Progenitor cell of endocrine pancreas (in vitro differentiated cells): ENCODE measurements around the gene CNIH2. TPM values are rescaled to one million over a fixed set of nuclear protein-coding genes. Genes with fewer than 3 reads are reported as not detected.
A peak's percentile ranks its signal among the peaks of the same experiment; 100 is the strongest.

Experiments used
- DNase-seq: peaks from one replicate; pipeline ENCODE4 v3.0.0; 2021; ENCODE audit warnings: low spot score; ENCODE audit not compliant: unreplicated experiment
- H3K27ac Mint-ChIP-seq: 2 replicates; pipeline ENCODE4 v1.8.0; 2021; ENCODE audit warnings: mild to moderate bottlenecking, moderate library complexity, mixed read lengths
- H3K27me3 Mint-ChIP-seq: 2 replicates; pipeline ENCODE4 v1.8.0; 2021; ENCODE audit warnings: mixed read lengths
- H3K36me3 Mint-ChIP-seq: 2 replicates; pipeline ENCODE4 v1.8.0; 2022; ENCODE audit warnings: mixed read lengths; ENCODE audit not compliant: insufficient read depth
- H3K4me1 Mint-ChIP-seq: 2 replicates; pipeline ENCODE4 v1.8.0; 2021; ENCODE audit warnings: low read depth, mixed read lengths
- H3K4me3 Mint-ChIP-seq: 2 replicates; pipeline ENCODE4 v1.8.0; 2021; ENCODE audit warnings: low read depth, mild to moderate bottlenecking, moderate library complexity, mixed read lengths
- H3K9me3 Mint-ChIP-seq: 2 replicates; pipeline ENCODE4 v1.8.0; 2021; ENCODE audit warnings: low read depth, mixed read lengths
- CTCF ChIP-seq: fragments of 200-600 bp; sonication (generic); IDR thresholded peaks from one replicate; pipeline ENCODE4 v1.5.0; 2021; ENCODE audit warnings: antibody characterized with exemption, mild to moderate bottlenecking; ENCODE audit not compliant: unreplicated experiment
- total RNA-seq: library from RNA; stranded (reverse); gene quantifications from 2 replicates; pipeline ENCODE4 v1.2.1, GENCODE V29; 2021

The CNIH2 gene
- total RNA-seq, 1 donor from 2014 or later = 21.3 TPM

DNA sequence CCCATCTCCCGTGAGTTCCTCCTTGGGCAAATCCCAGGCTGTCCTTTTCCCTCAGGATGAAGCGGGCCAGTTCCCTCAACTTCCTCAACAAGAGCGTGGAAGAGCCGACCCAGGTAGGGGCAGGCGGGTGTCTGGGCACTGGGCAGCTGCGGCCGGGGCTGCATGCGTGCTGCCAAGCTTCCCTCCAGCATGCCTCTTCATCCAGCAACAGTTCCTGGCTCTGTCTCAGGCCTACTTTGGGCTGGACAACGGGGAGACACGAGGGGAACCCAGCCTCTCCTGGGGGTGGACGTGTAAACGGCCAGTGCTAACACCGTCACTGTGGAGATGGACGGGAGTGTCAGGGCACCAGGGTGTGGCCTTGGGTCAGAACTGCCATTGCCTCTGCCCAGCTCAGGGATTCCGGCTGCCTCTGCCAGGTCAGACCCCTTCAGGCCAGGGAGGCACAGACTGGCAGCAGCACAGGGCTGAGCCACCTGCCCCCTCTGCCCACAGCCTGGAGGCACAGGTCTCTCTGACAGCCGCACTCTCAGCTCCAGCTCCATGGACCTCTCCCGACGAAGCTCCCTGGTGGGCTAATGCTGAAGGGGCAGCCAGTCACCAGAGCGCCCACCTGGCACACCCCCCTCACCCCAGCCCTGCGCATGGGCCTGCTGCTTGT lies 11.5 kb upstream of the CNIH2 start:
- DNase-seq = no peak
- no peak for TF ChIP-seq CTCF
- H3K4me1 Mint-ChIP-seq = peaks cover 12% of the 10 kb centered on the region
- no peak overlapping the region for H3K4me3 Mint-ChIP-seq
- H3K9me3 Mint-ChIP-seq = no peaks in the 10 kb centered on the region
- H3K36me3 Mint-ChIP-seq = peaks cover 5% of the 10 kb centered on the region
- no peak overlapping the region for H3K27ac Mint-ChIP-seq
- H3K27me3 Mint-ChIP-seq = no peaks in the 10 kb centered on the region

DNA sequence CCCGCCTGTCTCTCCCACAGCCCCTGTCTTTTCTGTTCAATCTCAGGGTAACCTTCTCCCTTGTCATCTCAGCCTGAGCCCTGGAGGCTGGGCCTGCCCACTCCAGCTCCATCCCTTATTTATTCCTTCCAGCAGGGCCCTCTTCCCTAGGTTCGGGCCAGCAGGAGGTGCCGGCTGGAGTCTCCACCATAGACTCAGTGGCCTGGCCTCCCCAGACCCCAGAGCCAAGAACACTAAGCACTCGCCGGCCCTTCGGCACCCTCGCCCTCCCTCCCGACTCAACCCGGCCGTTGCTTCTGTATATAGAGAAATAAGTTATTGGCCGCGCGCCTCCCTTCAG lies 11.0 kb upstream of the CNIH2 start:
- Mint-ChIP-seq H3K9me3 (no peaks in the 10 kb centered on the region), H3K27ac (peak overlapping the region; percentile 81), H3K27me3 (no peaks in the 10 kb centered on the region), H3K4me1 (peaks cover 12% of the 10 kb centered on the region), H3K4me3 (peak overlapping the region; percentile 94), H3K36me3 (peaks cover 5% of the 10 kb centered on the region)
- no peak for TF ChIP-seq CTCF
- DNase-seq = no peak

DNA sequence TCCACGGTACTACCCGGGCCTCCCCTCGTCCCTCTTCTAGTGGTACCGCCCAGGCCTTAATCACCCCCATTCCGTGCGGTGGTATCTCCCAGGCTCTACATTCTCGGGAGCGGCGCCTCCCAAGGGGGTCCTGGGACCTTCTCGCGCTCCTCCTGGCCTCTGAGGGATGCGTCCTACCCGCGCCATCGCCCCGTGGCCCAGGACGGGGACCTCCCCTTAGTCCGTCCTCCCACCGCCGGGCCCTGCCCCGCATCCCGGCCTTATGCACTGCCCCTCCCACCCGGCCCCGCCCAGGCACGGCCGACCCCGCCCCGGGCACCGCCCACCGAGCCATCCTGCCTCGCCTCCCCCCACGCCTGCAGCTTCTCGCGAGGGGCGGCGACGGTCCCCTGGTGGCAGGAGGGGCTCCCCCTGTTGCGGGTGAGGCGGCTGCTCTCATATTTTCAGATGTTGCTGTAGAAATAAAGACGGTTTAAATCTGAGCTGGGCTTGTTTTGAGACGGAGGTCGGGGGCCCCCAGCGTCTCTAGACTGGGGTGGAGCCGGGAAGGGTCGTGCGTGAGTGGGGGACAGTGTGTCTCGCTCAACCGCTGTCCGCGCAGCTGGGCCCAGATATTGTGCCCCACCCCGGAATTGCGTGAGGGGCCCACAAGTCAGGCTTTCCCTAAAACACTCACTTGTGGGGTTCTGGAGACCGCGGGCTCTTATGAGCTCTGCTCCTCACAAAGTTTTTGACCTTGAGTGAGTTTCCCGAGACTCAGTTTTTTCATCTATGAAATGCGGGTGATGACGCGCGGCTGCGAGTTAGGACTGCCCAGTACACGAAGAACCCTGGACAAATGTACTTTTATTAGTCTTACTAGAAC lies 10.4 kb upstream of the CNIH2 start:
- Mint-ChIP-seq H3K4me3 (peak overlapping the region; percentile 94), H3K9me3 (no peaks in the 10 kb centered on the region), H3K27ac (peak overlapping the region; percentile 94), H3K27me3 (no peaks in the 10 kb centered on the region), H3K4me1 (peaks cover 12% of the 10 kb centered on the region), H3K36me3 (peaks cover 6% of the 10 kb centered on the region)
- DNase-seq = peak; percentile 74
- TF ChIP-seq CTCF = peak; percentile 20

DNA sequence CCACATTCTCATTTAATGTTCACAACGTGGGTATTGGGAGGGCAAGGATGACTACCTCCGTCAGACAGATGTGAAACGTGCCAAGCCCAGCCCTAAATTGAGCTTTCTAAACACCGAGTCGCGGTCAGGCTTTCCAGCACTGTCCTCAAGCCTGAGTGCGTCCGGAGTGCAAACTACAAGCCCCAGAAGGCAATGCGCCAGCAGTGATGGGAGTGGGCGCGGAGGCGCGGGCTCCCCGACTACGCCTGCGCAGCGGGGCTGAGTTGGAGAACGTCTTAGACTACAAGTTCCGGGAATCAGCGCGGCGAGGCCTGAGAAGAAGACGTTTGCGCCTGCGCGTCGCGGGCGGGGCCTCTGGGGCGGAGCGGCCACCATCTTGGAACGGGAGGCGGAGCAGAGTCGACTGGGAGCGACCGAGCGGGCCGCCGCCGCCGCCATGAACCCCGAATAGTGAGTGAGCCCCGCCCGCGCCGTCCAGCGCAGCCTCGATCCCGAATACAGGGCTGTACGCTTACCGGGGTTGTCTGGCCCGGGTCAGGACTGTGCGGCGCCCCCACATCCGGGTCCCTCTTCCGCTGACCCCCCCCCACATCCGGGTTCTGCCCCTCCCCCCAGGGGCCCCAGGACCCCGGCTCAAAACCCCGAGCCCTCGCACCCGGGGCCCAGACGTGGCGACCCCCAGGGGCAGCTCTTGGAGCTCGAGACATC lies 9.6 kb upstream of the CNIH2 start, which contains the start of gene RAB1B:
RAB1B (plus strand) TSS at position 396 of the 708 bp plus-strand sequence; CDS start at position 437, 41 bp downstream.
- peak within 1 kb of the TSS; percentile 94 for H3K4me3 Mint-ChIP-seq

More for the DNA sequence above, 9.6 kb upstream of the CNIH2 start, which contains the start of gene RAB1B:
- DNase-seq = peak; percentile 100
- H3K27me3 Mint-ChIP-seq = no peaks in the 10 kb centered on the region
- no peak for TF ChIP-seq CTCF
- peaks cover 12% of the 10 kb centered on the region for H3K4me1 Mint-ChIP-seq
- peaks cover 7% of the 10 kb centered on the region for H3K36me3 Mint-ChIP-seq
- no peaks in the 10 kb centered on the region for H3K9me3 Mint-ChIP-seq
- peak within 1 kb of the TSS; percentile 94 for H3K27ac Mint-ChIP-seq
